Thoracic aorta (tissue), 2 donors: ENCODE data around the gene EXOC6. TPM values are rescaled to one million over a fixed set of nuclear protein-coding genes. Genes with fewer than 3 reads are reported as not detected.

Experiments used
- ATAC-seq: fragments of 150-250 bp; one replicate; pipeline ENCODE4 v1.8.0; 2017; ENCODE audit warnings: low read depth; ENCODE audit not compliant: insufficient number of reproducible peaks, low FRiP score
- DNase-seq: peaks from one replicate; pipeline ENCODE4 v3.0.0-alpha.2; 2020; ENCODE audit warnings: low spot score
- H3K27ac ChIP-seq, 2 donors: fragments of 200-600 bp; sonication (generic); 1 replicate in 1 of 2; 2 replicates in 1 of 2; pipeline ENCODE4 v1.5.1; 2016; ENCODE audit warnings: mild to moderate bottlenecking in 2 of 2, moderate library complexity in 2 of 2
- H3K27me3 ChIP-seq: fragments of 200-600 bp; sonication (generic); replicated peaks from 2 replicates; pipeline ENCODE4 v1.6.0; 2016; ENCODE audit warnings: mild to moderate bottlenecking; ENCODE audit not compliant: insufficient read depth
- H3K36me3 ChIP-seq: fragments of 200-600 bp; sonication (generic); one replicate; pipeline ENCODE4 v1.5.1; 2016
- H3K4me1 ChIP-seq, 2 donors: fragments of 200-600 bp; sonication (generic); 1 replicate in 1 of 2; 2 replicates in 1 of 2; pipeline versions ENCODE4 v1.5.1 to v1.6.0; 2016; ENCODE audit warnings: low read depth in 2 of 2, mild to moderate bottlenecking in 1 of 2; ENCODE audit not compliant: control insufficient read depth in 1 of 2
- H3K4me3 ChIP-seq: fragments of 200-600 bp; sonication (generic); 2 replicates; pipeline ENCODE4 v1.5.1; 2016; ENCODE audit warnings: mild to moderate bottlenecking
- H3K9me3 ChIP-seq: fragments of 200-600 bp; sonication (generic); 2 replicates; pipeline ENCODE4 v1.5.1; 2016
- total RNA-seq, 2 donors: library from RNA; depleted of rRNA; stranded (reverse); fragments of >200 nt; gene quantifications; one replicate each; pipeline versions ENCODE4 v1.1.0 to v1.2.3, GENCODE V29; 2016
- TF ChIP-seq, protein P1 (sequence below): fragments of 200-600 bp; sonication (generic); IDR thresholded peaks from one replicate; pipeline ENCODE4 v1.5.1; 2019; ENCODE audit warnings: antibody characterized with exemption

EXOC6 gene
- total RNA-seq, 2 donors from 2014 or later, result 13.3 to 16.8 TPM

- Histone ChIP-seq H3K36me3 (no peaks in the 10 kb centered on the region), H3K4me3 (no peak overlapping the region), H3K9me3 (no peaks in the 10 kb centered on the region), H3K4me1 (no peaks in the 10 kb centered on the region), H3K27ac (no peak overlapping the region), H3K27me3 (no peaks in the 10 kb centered on the region)
- ATAC-seq, result no peak
- TF ChIP-seq, protein P1, sequence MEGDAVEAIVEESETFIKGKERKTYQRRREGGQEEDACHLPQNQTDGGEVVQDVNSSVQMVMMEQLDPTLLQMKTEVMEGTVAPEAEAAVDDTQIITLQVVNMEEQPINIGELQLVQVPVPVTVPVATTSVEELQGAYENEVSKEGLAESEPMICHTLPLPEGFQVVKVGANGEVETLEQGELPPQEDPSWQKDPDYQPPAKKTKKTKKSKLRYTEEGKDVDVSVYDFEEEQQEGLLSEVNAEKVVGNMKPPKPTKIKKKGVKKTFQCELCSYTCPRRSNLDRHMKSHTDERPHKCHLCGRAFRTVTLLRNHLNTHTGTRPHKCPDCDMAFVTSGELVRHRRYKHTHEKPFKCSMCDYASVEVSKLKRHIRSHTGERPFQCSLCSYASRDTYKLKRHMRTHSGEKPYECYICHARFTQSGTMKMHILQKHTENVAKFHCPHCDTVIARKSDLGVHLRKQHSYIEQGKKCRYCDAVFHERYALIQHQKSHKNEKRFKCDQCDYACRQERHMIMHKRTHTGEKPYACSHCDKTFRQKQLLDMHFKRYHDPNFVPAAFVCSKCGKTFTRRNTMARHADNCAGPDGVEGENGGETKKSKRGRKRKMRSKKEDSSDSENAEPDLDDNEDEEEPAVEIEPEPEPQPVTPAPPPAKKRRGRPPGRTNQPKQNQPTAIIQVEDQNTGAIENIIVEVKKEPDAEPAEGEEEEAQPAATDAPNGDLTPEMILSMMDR, result no peak
- DNase-seq, result no peak
Measured at GRCh38 chr10:92816091-92816531, 32.2 kb upstream of the EXOC6 start.

DNA sequence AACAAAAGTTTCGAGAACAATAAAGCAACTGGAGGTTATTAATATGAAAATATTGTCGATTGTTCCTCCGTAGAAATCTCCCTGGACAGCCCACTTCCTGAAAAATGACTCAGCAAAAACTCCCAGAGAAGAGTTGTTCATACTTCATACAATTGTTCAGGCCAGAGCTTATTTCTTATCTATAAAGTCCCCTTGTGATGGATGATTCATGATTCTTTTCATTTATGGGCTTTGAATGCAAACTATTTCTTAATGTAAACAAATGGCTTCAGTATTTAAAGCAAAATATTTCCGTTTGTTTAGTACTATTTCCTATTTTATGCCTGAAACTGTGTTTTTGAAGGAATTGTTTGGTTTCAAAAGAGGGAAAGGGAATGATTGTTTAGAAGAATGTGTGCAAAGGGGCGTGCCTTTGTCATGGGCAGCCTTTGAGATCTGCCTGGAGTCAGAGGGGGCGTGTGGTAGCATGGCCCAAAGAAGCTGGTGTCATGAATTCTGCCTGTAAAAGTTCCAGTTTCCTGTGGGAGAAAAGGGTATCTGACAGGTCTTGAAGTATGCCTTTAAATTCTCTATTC, 26.2 kb upstream of the EXOC6 start:
- peaks cover 7 to 10% of the 10 kb centered on the region in 2 donors for H3K4me1 ChIP-seq
- no peaks in the 10 kb centered on the region for H3K9me3 ChIP-seq
- H3K4me3 ChIP-seq, result peak overlapping the region; percentile 1
- ATAC-seq (peak; percentile 69), DNase-seq (no peak)
- no peaks in the 10 kb centered on the region for H3K27me3 ChIP-seq
- peak overlapping the region in 1 of 2 donors; percentile 44 for H3K27ac ChIP-seq
- TF ChIP-seq, protein P1, result no peak
- H3K36me3 ChIP-seq, result no peaks in the 10 kb centered on the region

DNA sequence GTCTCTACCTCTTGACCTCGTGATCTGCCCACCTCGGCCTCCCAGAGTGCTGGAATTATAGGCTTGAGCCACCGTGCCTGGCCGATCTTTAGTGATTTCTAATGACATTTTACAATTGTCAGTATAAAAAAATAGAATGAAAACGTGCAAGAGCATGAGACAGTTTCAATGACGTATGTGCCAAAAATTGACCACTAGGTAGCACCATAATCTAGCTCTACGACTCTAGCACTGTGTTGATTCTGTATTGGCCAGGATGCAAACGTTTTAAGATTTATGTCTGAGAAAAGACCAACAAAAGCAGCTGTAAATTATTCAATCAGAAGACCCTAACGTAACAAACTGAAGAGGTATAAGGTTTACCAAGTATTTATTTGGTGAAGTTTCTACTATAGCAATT, 25.4 kb upstream of the EXOC6 start:
- no peak for ATAC-seq
- no peaks in the 10 kb centered on the region for H3K9me3 ChIP-seq
- TF ChIP-seq, protein P1, result no peak
- peaks cover 7 to 10% of the 10 kb centered on the region in 2 donors for H3K4me1 ChIP-seq
- H3K4me3 ChIP-seq, result no peak overlapping the region
- H3K27me3 ChIP-seq, result no peaks in the 10 kb centered on the region
- DNase-seq, result no peak
- H3K36me3 ChIP-seq, result no peaks in the 10 kb centered on the region
- no peak overlapping the region for H3K27ac ChIP-seq

DNA sequence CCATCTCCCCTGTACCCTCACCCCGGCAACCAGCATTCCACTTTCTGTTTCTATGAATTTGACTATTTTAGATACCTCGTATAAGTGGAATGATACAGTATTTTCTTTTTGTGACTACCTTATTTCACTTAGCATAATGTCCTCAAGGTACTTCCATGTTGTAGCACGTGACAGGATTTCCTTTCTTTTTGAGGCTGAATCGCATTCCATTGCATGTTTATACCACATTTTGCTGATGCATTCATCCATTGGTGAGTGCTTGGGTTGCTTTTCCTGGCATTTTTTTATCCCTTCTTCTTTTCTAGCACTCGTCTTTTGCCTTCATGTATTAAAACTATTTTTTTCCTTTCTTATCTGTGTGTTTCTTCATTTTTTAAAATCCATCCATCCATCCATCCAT, 22.3 kb upstream of the EXOC6 start:
- DNase-seq, result no peak
- Histone ChIP-seq H3K27me3 (no peaks in the 10 kb centered on the region), H3K4me3 (no peak overlapping the region), H3K36me3 (no peaks in the 10 kb centered on the region), H3K9me3 (no peaks in the 10 kb centered on the region), H3K4me1 (peaks cover 7 to 10% of the 10 kb centered on the region in 2 donors), H3K27ac (no peak overlapping the region)
- TF ChIP-seq, protein P1, result no peak
- no peak for ATAC-seq

GRCh38 chr10:92826504-92826903, 21.8 kb upstream of the EXOC6 start:
- no peak overlapping the region for H3K4me3 ChIP-seq
- ATAC-seq (no peak), DNase-seq (no peak)
- no peaks in the 10 kb centered on the region for H3K36me3 ChIP-seq
- H3K4me1 ChIP-seq, result peaks cover 6 to 10% of the 10 kb centered on the region in 2 donors
- TF ChIP-seq, protein P1, result no peak
- no peaks in the 10 kb centered on the region for H3K9me3 ChIP-seq
- H3K27ac ChIP-seq, result no peak overlapping the region
- H3K27me3 ChIP-seq, result no peaks in the 10 kb centered on the region
